MM.1S (cell line): Measurements from ENCODE around the gene PGS1.

Source experiments
- DNase-seq: peaks from one replicate; pipeline ENCODE4 v3.0.0-alpha.2; 2015
- H2AFZ ChIP-seq: fragments of 300-600 bp; sonication (generic); 2 replicates; pipeline ENCODE4 v1.6.0; 2016; ENCODE audit warnings: antibody characterized with exemption, low read length
- H3F3A ChIP-seq: fragments of 300-600 bp; sonication (generic); 2 replicates; pipeline ENCODE4 v1.6.1; 2016; ENCODE audit warnings: mild to moderate bottlenecking, antibody characterized with exemption, low read length, moderate library complexity, mixed read lengths; ENCODE audit not compliant: insufficient read depth
- H3K27ac ChIP-seq: fragments of 300-600 bp; sonication (generic); 2 replicates; pipeline ENCODE4 v1.5.1; 2016; ENCODE audit warnings: mild to moderate bottlenecking, low read length
- H3K27me3 ChIP-seq: fragments of 300-600 bp; sonication (generic); replicated peaks from 2 replicates; pipeline ENCODE4 v1.6.0; 2016; ENCODE audit warnings: low read length; ENCODE audit not compliant: insufficient read depth
- H3K36me3 ChIP-seq: fragments of 300-600 bp; sonication (generic); replicated peaks from 2 replicates; pipeline ENCODE4 v1.6.1; 2016; ENCODE audit warnings: mild to moderate bottlenecking, low read length, mixed read lengths; ENCODE audit not compliant: insufficient read depth
- H3K4me1 ChIP-seq: fragments of 300-600 bp; sonication (generic); 2 replicates; pipeline ENCODE4 v1.6.1; 2016; ENCODE audit warnings: low read length, mixed read lengths
- H3K4me2 ChIP-seq: fragments of 300-600 bp; sonication (generic); 2 replicates; pipeline ENCODE4 v1.6.0; 2016; ENCODE audit warnings: low read depth, low read length
- H3K4me3 ChIP-seq: fragments of 300-600 bp; sonication (generic); 2 replicates; pipeline ENCODE4 v1.5.1; 2016; ENCODE audit warnings: low read length, mixed read lengths
- H3K79me2 ChIP-seq: fragments of 300-600 bp; sonication (generic); 2 replicates; pipeline ENCODE4 v1.6.1; 2016; ENCODE audit warnings: mixed run types, low read length, mixed read lengths
- H3K9ac ChIP-seq: fragments of 300-600 bp; sonication (generic); 2 replicates; pipeline ENCODE4 v1.6.1; 2016; ENCODE audit warnings: low read length, mixed read lengths
- H3K9me2 ChIP-seq: fragments of 300-600 bp; sonication (generic); replicated peaks from 2 replicates; pipeline ENCODE4 v1.6.1; 2016; ENCODE audit warnings: mild to moderate bottlenecking, low read length, mixed read lengths; ENCODE audit not compliant: insufficient read depth
- H3K9me3 ChIP-seq: fragments of 300-600 bp; sonication (generic); replicated peaks from 2 replicates; pipeline ENCODE4 v1.6.1; 2016; ENCODE audit warnings: mild to moderate bottlenecking, low read length, mixed read lengths; ENCODE audit not compliant: insufficient read depth
- H4K20me1 ChIP-seq: fragments of 300-600 bp; sonication (generic); 2 replicates; pipeline ENCODE4 v1.6.1; 2016; ENCODE audit warnings: mild to moderate bottlenecking, low read length, moderate library complexity, mixed read lengths; ENCODE audit not compliant: insufficient read depth
- EZH2 ChIP-seq: fragments of 300-600 bp; sonication (generic); optimal IDR thresholded peaks from 2 replicates; pipeline ENCODE3; 2017; ENCODE audit warnings: low read depth, mild to moderate bottlenecking, antibody characterized with exemption, low read length, mixed read lengths
- EZH2phosphoT487 ChIP-seq: fragments of 300-600 bp; sonication (generic); IDR thresholded peaks from 2 replicates; pipeline ENCODE4 v1.6.1; 2018; ENCODE audit warnings: antibody characterized with exemption, low read length
- TF ChIP-seq, protein P1 (sequence below): fragments of 300-600 bp; sonication (generic); IDR thresholded peaks from 2 replicates; pipeline ENCODE4 v1.5.1; 2016; ENCODE audit warnings: antibody characterized with exemption, low read length, mixed read lengths

PGS1 gene

DNA sequence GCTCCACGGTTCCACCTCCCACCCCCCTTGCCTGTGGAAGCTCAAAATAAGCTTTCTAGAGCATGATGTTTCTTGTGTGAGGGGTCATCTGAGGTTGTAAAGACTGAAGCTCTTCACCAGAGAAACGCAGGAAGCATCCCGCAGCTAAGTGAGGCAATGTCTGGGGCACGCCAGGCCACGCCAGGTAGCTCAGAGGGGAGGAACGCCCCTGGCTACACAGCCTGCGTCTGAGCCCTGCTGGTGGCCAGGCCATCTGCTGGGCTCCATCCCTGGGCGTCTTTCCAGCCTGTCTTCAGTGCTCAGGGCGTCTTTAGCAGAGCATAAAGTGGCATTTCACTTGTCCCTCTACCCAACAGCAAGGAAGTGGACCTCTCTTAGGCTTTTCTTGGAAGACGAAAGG lies 33.8 kb upstream of the PGS1 start:
- Histone ChIP-seq H3K4me1 (peaks cover 36% of the 10 kb centered on the region), H3K27me3 (peaks cover 22% of the 10 kb centered on the region), H4K20me1 (no peaks in the 10 kb centered on the region), H3K9me2 (no peaks in the 10 kb centered on the region), H3K36me3 (no peaks in the 10 kb centered on the region), H3K79me2 (no peaks in the 10 kb centered on the region), H3K9ac (no peak overlapping the region), H3K4me2 (no peak overlapping the region), H3F3A (0 out of 2 replicates have a peak, but pooled peaks cover 4% of the 10 kb centered on the region), H3K9me3 (no peaks in the 10 kb centered on the region), H2AFZ (no peak overlapping the region), H3K27ac (no peak overlapping the region), H3K4me3 (no peak overlapping the region)
- no peak for DNase-seq
- no peak for TF ChIP-seq EZH2

DNA sequence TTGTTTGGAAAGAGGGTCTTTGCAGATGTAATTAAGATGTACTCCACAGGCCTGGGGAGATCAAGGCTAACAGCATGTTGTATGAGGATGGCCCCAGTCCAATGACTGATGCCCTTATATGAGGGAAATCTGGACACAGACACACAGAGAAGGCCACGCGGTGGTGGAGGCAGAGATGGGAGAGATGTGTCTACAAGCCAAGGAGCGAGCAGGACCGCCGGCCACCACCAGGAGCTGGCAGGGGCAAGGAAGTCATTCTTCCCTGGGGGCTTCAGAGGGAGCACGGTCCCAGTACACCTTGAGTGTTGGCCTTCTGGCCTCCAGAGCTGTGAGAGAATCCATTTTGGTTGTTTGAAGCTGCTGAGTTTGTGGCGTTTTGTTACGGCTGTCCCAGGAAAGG lies 33.3 kb upstream of the PGS1 start:
- H3K27me3 ChIP-seq, result peaks cover 17% of the 10 kb centered on the region
- no peaks in the 10 kb centered on the region for H3K9me3 ChIP-seq
- H3K79me2 ChIP-seq, result no peaks in the 10 kb centered on the region
- DNase-seq, result no peak
- H3K4me1 ChIP-seq, result peaks cover 41% of the 10 kb centered on the region
- H2AFZ ChIP-seq, result no peak overlapping the region
- TF ChIP-seq EZH2phosphoT487 (no peak), EZH2 (no peak)
- TF ChIP-seq, protein P1, sequence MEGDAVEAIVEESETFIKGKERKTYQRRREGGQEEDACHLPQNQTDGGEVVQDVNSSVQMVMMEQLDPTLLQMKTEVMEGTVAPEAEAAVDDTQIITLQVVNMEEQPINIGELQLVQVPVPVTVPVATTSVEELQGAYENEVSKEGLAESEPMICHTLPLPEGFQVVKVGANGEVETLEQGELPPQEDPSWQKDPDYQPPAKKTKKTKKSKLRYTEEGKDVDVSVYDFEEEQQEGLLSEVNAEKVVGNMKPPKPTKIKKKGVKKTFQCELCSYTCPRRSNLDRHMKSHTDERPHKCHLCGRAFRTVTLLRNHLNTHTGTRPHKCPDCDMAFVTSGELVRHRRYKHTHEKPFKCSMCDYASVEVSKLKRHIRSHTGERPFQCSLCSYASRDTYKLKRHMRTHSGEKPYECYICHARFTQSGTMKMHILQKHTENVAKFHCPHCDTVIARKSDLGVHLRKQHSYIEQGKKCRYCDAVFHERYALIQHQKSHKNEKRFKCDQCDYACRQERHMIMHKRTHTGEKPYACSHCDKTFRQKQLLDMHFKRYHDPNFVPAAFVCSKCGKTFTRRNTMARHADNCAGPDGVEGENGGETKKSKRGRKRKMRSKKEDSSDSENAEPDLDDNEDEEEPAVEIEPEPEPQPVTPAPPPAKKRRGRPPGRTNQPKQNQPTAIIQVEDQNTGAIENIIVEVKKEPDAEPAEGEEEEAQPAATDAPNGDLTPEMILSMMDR, result no peak
- no peak overlapping the region for H3K27ac ChIP-seq
- H3K36me3 ChIP-seq, result no peaks in the 10 kb centered on the region
- H3K4me2 ChIP-seq, result no peak overlapping the region
- H3K9ac ChIP-seq, result no peak overlapping the region
- no peaks in the 10 kb centered on the region for H4K20me1 ChIP-seq
- H3K4me3 ChIP-seq, result no peak overlapping the region
- no peaks in the 10 kb centered on the region for H3K9me2 ChIP-seq
- peaks cover 5% of the 10 kb centered on the region; the same call in 1 of the 2 replicates for H3F3A ChIP-seq

DNA sequence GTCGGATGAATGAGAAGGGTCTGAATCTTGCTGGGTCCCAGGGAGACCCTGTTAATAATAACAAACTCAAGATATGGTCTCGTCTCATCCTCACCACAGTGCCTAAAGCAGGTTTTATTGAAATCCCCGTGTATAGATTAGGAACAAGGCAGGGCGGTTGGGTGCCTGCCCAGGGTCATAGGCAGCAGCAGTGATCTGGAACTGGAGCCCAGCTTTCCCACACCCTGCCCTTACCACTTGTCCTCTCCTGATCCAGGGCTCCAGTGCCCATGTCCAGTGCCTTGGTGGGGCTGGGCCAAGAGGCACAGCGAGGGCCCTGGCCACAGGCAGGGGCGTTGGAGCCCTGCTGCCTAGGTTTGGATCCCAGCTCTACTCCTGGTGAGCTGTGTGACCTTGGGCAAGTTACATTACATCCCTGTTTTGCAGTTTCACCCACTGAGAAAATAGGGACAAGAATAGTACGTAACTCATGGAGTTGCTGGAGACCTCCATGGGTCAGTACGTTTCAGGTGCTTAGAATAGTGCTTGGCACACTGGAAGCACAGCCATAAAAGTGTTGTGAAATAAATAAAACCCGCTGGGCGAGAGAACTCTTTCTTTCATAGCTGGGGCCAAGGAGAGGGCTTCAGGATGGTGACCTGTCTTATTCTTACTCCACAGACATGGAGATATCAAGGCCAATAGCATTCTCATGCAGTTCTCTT lies 32.5 kb upstream of the PGS1 start:
- TF ChIP-seq EZH2, result no peak
- TF ChIP-seq, protein P1, result no peak
- no peak for TF ChIP-seq EZH2phosphoT487
- no peak overlapping the region for H3K27ac ChIP-seq
- peaks cover 7% of the 10 kb centered on the region; the same call in 1 of the 2 replicates for H3F3A ChIP-seq
- peaks cover 9% of the 10 kb centered on the region for H3K27me3 ChIP-seq
- no peak overlapping the region for H2AFZ ChIP-seq
- H3K79me2 ChIP-seq, result no peaks in the 10 kb centered on the region
- no peaks in the 10 kb centered on the region for H3K9me3 ChIP-seq
- H3K4me3 ChIP-seq, result no peak overlapping the region
- H3K36me3 ChIP-seq, result no peaks in the 10 kb centered on the region
- H3K4me1 ChIP-seq, result peaks cover 46% of the 10 kb centered on the region
- DNase-seq, result no peak
- H3K9me2 ChIP-seq, result no peaks in the 10 kb centered on the region
- no peaks in the 10 kb centered on the region for H4K20me1 ChIP-seq
- H3K9ac ChIP-seq, result no peak overlapping the region
- H3K4me2 ChIP-seq, result no peak overlapping the region

DNA sequence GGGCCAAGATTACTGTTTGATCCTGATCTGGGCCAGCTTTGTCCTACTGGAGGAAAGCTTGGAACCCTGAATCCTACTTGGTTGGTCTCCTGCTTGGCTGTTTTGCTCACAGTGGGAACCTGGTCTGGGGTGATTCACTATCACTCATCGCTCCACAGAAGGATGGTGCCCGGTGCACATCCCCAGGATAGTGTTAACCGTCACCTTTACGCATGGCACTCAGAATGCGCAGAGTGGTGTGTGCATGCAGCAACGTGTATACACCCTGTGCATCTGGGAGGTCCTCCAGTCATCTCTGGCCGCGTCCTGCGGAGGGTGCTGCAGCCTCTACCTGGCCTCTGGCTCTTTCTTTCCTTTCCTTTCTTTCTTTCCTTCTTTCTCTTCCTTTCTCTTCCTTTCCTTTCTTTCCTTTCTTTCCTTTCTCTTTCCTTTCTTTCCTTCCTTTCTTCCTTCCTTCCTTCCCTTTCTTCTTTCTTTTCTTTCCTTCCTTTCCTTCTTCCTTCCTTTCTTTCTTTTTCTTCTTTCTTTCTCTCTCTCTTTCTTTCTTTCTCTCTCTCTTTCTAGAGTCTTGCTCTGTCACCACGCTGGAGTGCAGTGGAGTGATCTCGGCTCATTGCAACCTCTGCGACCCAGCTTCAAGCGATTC lies 31.7 kb upstream of the PGS1 start:
- Histone ChIP-seq H3K4me1 (peaks cover 46% of the 10 kb centered on the region), H3K79me2 (no peaks in the 10 kb centered on the region), H3F3A (peaks cover 7% of the 10 kb centered on the region; the same call in 1 of the 2 replicates), H3K27me3 (peaks cover 13% of the 10 kb centered on the region), H3K9me3 (no peaks in the 10 kb centered on the region), H3K4me3 (no peak overlapping the region), H3K9ac (no peak overlapping the region), H2AFZ (no peak overlapping the region), H3K9me2 (no peaks in the 10 kb centered on the region), H3K36me3 (no peaks in the 10 kb centered on the region), H3K27ac (no peak overlapping the region), H3K4me2 (no peak overlapping the region), H4K20me1 (no peaks in the 10 kb centered on the region)
- no peak for TF ChIP-seq EZH2
- TF ChIP-seq EZH2phosphoT487, result no peak
- TF ChIP-seq, protein P1, result no peak
- DNase-seq, result no peak
